Loucy (cell line): ENCODE results near the gene OR10G4.

Experiments used
- CTCF ChIP-seq: fragments of 200-600 bp; sonication (generic); conservative IDR thresholded peaks from 2 replicates; pipeline ENCODE4 v1.5.1; 2014; ENCODE audit warnings: mild to moderate bottlenecking, antibody characterized with exemption, low read length
- EZH2phosphoT487 ChIP-seq: fragments of 200-600 bp; IDR thresholded peaks from 2 replicates; pipeline ENCODE4 v1.6.1; 2018; ENCODE audit warnings: antibody characterized with exemption, mild to moderate bottlenecking, moderate library complexity, borderline replicate concordance

DNA sequence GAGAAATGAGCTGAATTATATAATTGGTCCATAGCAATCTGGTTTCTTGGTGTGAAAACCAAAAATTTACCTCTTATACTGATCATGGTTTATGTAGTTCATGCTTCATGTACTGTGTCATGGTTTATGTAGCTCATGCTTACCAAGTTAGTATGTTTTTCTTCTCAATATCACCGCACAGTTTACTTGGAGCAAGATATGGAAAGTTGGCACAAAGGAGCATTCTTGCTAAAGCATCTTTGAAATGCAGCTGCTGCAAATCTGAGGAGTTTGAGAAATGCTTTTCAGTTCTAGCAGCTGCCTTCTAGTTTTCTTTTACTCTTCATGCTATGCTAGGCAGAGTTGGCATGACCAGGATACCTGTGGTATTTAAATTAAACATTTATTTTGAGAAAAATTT lies 23.9 kb downstream of the OR10G4 start:
- no peak for TF ChIP-seq CTCF
- TF ChIP-seq EZH2phosphoT487 = no peak
